Erythroblast (primary cell): ENCODE data around the gene KMT2C.
"Not testable (repeated sequence)": the region's sequence is repeated elsewhere in the genome, so short reads cannot be mapped to it uniquely, and the experiment has no call there.

ENCODE experiments used
- DNase-seq, 2 experiments: peaks; one replicate each; lab custom pipeline; 2025; lab: John Stamatoyannopoulos, UW
- GATA1 ChIP-seq: IDR thresholded peaks from 2 replicates; pipeline ENCODE4 v1.6.1; 2011; ENCODE audit warnings: low read depth, mild to moderate bottlenecking, control low read depth, low read length, moderate library complexity
- POLR2A ChIP-seq: IDR thresholded peaks from 2 replicates; pipeline ENCODE4 v1.6.1; 2011; ENCODE audit warnings: mild to moderate bottlenecking, low read length

Gene KMT2C

GRCh38 chr7:152462995-152463708 lies 27.3 kb upstream of the KMT2C start:
- TF ChIP-seq GATA1: no peak
- no peak for TF ChIP-seq POLR2A
- peak in 1 of 2 experiments; percentile 34 for DNase-seq

DNA sequence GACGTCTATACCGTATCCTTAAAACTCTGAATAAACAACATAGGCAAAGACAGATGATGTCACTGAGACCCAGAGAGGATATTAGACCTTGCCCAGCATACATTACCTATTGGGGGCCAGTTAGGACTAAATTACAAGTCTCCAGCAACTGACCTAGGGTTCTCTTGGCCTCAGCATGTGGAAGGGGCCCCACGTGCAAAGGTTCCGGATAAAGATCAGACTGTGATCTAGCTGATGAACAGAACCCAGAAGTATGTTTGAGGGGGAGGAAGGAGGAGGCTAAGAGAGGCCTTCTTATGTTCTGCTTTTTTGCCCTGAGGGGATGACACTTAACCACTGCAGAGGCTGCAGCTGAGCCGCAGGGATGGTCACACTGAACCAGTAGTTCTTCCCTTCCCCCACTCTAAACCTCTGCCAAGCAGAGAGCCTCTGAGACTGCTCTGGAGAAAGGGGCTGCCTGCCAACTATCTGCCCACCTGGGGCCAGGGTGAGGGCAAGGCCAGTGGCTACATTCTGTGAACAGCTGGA lies 24.0 kb upstream of the KMT2C start:
- DNase-seq: peak; percentile 19 to 41
- no peak for TF ChIP-seq POLR2A
- no peak for TF ChIP-seq GATA1

DNA sequence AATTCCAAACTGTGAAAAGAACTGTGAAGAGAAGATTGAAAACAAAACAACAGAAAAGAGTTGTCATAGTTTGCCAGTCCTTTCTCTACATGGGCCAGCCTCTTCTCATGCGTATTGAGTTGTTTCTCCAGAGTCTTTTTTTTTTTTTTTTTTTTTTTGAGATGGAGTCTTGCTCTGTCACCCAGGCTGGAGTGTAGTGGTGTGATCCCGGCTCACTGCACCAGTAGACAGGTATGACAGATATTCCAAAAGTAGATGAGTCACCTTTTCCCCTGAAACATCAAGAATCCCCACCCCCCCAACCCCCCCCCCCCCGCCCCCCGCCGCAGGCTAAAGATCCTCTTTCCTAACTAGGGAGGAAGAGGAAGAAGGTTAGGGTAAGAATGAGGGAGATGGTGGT lies 15.6 kb upstream of the KMT2C start:
- TF ChIP-seq POLR2A (no peak), GATA1 (no peak)

DNA sequence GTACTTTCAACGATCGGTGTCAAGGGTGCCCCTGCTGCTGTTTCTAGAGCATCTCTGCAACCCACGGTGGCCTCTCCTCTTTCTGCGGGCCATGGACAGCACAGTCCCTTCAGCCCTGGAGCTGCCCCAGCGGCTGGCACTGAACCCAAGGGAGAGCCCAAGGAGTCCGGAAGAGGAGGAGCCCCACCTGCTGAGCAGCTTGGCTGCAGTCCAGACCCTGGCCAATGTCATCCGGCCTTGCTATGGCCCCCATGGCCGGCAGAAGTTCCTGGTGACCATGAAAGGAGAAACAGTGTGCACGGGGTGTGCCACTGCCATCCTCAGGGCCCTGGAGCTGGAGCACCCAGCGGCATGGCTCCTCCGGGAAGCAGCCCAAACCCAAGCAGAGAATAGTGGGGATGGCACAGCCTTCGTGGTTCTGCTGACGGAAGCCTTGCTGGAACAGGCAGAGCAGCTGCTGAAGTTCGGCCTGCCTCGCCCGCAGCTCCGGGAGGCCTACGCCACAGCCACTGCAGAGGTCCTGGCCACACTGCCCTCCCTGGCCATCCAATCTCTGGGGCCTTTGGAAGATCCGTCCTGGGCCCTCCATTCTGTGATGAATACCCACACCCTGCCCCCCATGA lies 9.7 kb upstream of the KMT2C start:
- not testable (repeated sequence) for DNase-seq

More for the DNA sequence above, 15.6 kb upstream of the KMT2C start:
- no peak for DNase-seq

DNA sequence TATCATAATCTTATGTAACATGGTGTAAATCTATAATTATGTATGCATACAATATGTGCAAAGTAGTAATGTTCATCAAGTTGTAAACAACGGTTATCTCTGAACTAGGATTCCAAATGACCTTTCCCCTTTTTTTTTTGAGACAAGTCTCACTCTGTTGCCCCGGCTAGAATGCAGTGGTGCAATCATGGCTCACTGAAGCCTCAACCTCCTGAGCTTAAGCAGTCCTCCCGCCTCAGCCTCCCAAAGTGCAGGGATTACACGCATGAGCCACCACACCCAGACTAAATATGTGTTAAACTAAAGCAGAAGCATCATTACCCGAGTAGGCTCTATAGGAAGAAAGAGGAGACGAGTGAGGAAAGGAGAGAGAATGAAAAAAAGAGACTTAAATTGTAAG lies 7.8 kb upstream of the KMT2C start:
- TF ChIP-seq POLR2A (no peak), GATA1 (no peak)

GRCh38 chr7:152442330-152442835 lies 6.6 kb upstream of the KMT2C start:
- TF ChIP-seq POLR2A (no peak), GATA1 (no peak)
- no peak for DNase-seq

More for the DNA sequence above, 7.8 kb upstream of the KMT2C start:
- no peak for DNase-seq

- not testable (repeated sequence) for DNase-seq
Observed at GRCh38 chr7:152441810-152442209, 6.0 kb upstream of the KMT2C start.

- DNase-seq: not testable (repeated sequence)
Observed at GRCh38 chr7:152441168-152441567, 5.4 kb upstream of the KMT2C start.

GRCh38 chr7:152438017-152438416 lies 2.2 kb upstream of the KMT2C start:
- DNase-seq: peak; percentile 32 to 58

DNA sequence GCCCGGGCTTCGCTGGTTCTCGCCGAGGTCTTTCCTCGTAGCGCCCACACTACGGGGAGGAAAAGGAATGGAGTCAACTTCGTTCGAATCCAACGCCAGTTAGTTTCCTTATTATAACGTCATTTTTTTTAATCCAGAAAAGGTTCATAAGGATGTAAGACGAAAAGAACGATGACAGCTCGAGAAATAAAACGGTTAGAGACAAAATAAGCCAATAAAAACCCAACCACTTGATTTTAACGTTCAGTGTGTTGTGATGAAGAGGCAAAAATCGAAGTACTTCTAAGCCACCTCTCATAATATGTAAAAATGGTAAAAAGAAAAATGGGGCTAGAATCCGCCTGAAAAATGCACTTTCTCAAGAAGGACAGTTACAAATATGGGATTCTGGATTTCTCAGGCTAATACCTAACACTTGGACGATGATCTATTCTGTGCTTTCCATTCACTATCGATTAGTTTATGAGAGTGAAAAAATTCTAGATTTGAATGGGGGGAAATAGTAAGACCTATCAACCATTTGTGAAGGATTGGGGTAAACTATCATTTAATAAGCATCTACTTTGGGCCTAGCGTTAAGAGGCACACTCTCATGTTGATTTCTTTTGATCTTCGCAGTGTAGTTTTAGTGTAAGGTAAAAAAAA lies 1.2 kb upstream of the KMT2C start:
- DNase-seq: peak; percentile 43 to 71
- TF ChIP-seq POLR2A: peak; percentile 75

DNA sequence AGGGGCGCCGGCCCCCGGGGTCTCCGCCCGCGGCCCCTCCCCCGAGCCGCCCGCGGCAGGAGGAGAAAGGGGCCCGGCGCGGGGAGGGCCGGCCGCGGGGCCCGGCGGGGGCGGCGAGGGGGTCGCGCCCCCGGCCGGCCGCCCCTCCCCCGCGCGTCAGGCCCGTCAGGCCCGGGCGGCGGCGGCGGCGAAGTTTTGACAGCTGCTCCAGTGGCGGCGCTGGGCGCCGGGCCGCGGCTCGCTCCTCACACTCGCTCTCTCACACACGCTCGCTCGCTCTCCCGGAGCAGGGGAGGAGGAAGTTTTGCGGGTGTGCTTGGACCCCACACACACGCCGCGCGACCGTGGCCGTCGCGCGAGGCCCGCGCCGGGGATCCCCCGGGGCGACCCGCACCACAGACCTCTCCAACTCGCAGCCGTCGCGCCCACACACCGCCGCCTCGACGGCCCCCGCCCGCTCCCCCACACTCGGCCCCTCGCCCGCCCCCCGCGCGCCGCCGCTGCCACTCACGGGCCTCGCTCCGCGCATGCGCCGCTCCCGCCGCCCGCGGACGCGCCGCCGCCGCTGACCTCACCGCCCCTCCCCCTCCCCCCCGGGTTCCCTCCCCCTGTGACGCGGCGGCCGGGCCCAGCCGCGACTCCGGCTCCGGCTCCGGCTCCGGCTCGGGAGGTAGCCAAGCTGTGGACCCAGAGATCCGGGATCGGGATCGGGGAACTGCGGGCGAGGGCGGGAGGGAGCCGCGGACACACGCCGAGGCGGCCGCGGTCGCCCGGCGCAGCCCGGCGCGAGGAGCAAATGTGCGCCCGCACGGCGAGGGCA lies 518 bp upstream of the KMT2C start:
- DNase-seq: peak; percentile 95 to 98
- TF ChIP-seq GATA1: no peak
- no peak for TF ChIP-seq POLR2A

DNA sequence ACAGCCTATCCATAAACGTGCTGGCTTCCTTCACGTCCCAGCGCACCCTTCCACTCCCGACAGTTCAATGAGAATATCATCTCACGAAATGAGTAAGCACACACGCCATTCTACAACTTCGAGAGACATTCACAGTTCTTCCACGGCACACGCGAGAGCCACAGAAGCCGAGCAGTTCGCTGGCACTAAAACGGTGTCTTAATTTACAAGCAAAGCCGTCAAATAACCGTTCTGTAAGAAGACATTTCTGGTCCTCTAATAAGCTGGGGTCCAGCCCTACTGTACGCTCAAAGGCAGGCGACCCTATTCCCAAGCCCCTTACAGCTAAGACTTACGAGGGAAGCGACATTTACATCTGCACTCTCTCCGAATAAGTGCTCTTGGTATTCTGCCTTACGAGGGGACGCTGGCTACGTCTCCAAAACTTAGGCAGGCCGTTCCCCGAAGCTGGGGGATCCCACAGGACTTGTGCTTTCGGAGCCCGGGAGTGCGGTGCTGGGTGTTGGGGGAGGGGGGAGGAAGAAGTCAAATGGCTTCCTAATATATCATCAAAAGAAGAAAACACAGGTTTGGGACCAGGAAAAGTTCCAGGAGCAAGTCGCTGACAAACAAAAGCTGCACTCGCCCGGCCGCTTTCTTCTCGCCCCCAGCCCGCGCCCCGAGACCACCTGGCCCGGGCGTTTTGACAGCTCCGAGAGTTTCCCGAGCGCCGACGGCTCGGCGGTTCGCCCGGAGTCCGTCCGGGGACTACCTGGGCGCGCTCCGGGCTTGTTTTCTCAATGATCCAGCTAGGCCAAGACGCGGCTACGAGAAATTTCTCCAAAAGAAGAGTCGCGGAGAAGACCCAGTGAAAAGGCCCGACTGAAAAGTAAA lies 1.1 kb downstream of the KMT2C start:
- peak; percentile 61 to 76 for DNase-seq

DNA sequence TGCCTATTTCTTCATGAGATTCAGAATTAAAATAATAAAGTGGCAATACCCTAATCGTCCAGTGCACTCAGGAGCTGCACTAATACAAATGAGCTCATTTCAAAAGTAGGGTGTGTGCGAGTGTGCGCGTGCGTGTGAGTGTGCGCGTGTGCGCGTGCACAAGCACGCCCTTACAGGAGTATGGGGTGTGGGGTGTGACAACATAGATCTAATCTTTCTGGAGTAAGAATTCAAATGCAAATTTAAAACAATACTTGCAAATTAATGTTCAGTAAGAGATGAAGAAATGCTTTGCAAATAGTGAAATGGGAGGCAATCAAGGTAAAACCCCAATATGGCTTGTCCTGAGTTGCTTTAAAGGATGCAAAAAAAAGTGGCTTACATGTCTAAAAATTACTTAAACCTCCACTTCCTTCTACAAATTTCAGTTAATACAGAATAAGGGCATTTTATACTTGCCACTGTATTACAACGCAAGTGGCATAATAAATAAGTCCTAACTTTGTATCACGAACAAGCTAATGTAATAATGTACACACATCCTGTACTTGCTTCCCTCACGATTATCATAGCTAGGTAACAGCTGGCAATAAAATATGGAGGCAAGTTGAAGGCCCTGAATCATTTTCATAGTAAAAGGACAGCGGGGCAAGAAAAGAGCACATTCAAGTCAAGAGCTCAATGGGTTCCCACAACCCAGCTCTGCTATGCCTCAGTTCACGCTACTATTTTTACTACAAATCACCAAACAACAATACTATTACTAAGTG lies 1.9 kb downstream of the KMT2C start:
- not testable (repeated sequence) for DNase-seq
- TF ChIP-seq POLR2A: peak; percentile 45

GRCh38 chr7:152432735-152433134 lies 3.1 kb downstream of the KMT2C start:
- not testable (repeated sequence) for DNase-seq
